Fibroblast of skin of scalp (primary cell): Measurements from ENCODE around the gene VIM.

ENCODE experiments used
- DNase-seq: peaks from one replicate; pipeline ENCODE4 v3.0.0-alpha.2; 2013

The VIM gene

GRCh38 chr10:17210361-17210760, 17.7 kb upstream of the VIM start:
- peak; percentile 75 for DNase-seq

- no peak for DNase-seq
Measured at GRCh38 chr10:17212802-17213221, 15.2 kb upstream of the VIM start.

- peak; percentile 89 for DNase-seq
Measured at GRCh38 chr10:17213646-17214349, 14.2 kb upstream of the VIM start.

- peak; percentile 94 for DNase-seq
Measured at GRCh38 chr10:17214526-17214925, 13.5 kb upstream of the VIM start.

- DNase-seq = peak; percentile 100
Measured at GRCh38 chr10:17214971-17215781, 12.9 kb upstream of the VIM start.

GRCh38 chr10:17215782-17216122, 12.3 kb upstream of the VIM start:
- DNase-seq = no peak

GRCh38 chr10:17216217-17216900, 11.7 kb upstream of the VIM start:
- peak; percentile 94 for DNase-seq

- no peak for DNase-seq
Measured at GRCh38 chr10:17216901-17217395, 11.1 kb upstream of the VIM start.

GRCh38 chr10:17217631-17218232, 10.3 kb upstream of the VIM start:
- DNase-seq = peak; percentile 95

GRCh38 chr10:17219024-17219423, 9.0 kb upstream of the VIM start:
- peak; percentile 86 for DNase-seq

- DNase-seq = peak; percentile 66
Measured at GRCh38 chr10:17220652-17221100, 7.4 kb upstream of the VIM start.

- no peak for DNase-seq
Measured at GRCh38 chr10:17222329-17222728, 5.7 kb upstream of the VIM start.

GRCh38 chr10:17225808-17226207, 2.2 kb upstream of the VIM start:
- no peak for DNase-seq

GRCh38 chr10:17226891-17227303, 1.1 kb upstream of the VIM start:
- DNase-seq = no peak

- DNase-seq = no peak
Measured at GRCh38 chr10:17227367-17228090, 512 bp upstream of the VIM start.

GRCh38 chr10:17229016-17229716, 1.1 kb downstream of the VIM start:
- DNase-seq = peak; percentile 98

- no peak for DNase-seq
Measured at GRCh38 chr10:17229717-17229966, 1.6 kb downstream of the VIM start.

GRCh38 chr10:17229967-17230682, 2.1 kb downstream of the VIM start:
- peak; percentile 86 for DNase-seq

- DNase-seq = no peak
Measured at GRCh38 chr10:17231788-17232187, 3.7 kb downstream of the VIM start.

- DNase-seq = no peak
Measured at GRCh38 chr10:17232276-17232960, 4.4 kb downstream of the VIM start.
